HFFc6 (cell line): ENCODE results near the gene TSBP1. TPM values are rescaled to one million over a fixed set of nuclear protein-coding genes. Genes with fewer than 3 reads are reported as not detected.

ENCODE experiments used
- DNase-seq: peaks from one replicate; pipeline ENCODE4 v3.0.0-alpha.2; 2018
- H3K27ac Mint-ChIP-seq: 2 replicates; pipeline ENCODE4 v1.8.0; 2020; ENCODE audit warnings: mild to moderate bottlenecking, mixed read lengths
- H3K27me3 Mint-ChIP-seq: 2 replicates; pipeline ENCODE4 v1.8.0; 2021; ENCODE audit warnings: mild to moderate bottlenecking, moderate library complexity, mixed read lengths; ENCODE audit not compliant: insufficient read depth
- H3K36me3 Mint-ChIP-seq: 2 replicates; pipeline ENCODE4 v1.8.0; 2021; ENCODE audit warnings: low read depth, mixed read lengths
- H3K4me1 Mint-ChIP-seq: 2 replicates; pipeline ENCODE4 v1.8.0; 2020; ENCODE audit warnings: low read depth, mixed read lengths
- H3K4me3 Mint-ChIP-seq: 2 replicates; pipeline ENCODE4 v1.8.0; 2020; ENCODE audit warnings: mild to moderate bottlenecking, moderate library complexity, mixed read lengths
- H3K9me3 Mint-ChIP-seq: 2 replicates; pipeline ENCODE4 v1.8.0; 2020; ENCODE audit warnings: mild to moderate bottlenecking, mixed read lengths
- CTCF ChIP-seq: fragments of 200-600 bp; sonication (generic); IDR thresholded peaks from 2 replicates; pipeline ENCODE4 v1.5.0; 2021; ENCODE audit warnings: antibody characterized with exemption, mild to moderate bottlenecking
- total RNA-seq, 6 experiments: library from RNA; stranded (reverse); fragmentation: NEBNext Ultra II Directional; extraction: Animal tissue kit (Norgen Biotek cat#: 25700); gene quantifications; 2 replicates in 1 of 6; 3 replicates in 5 of 6; pipeline ENCODE4 v1.2.3, GENCODE V29; 2021

The TSBP1 gene
- total RNA-seq, 6 experiments from 2014 or later, result not detected

DNA sequence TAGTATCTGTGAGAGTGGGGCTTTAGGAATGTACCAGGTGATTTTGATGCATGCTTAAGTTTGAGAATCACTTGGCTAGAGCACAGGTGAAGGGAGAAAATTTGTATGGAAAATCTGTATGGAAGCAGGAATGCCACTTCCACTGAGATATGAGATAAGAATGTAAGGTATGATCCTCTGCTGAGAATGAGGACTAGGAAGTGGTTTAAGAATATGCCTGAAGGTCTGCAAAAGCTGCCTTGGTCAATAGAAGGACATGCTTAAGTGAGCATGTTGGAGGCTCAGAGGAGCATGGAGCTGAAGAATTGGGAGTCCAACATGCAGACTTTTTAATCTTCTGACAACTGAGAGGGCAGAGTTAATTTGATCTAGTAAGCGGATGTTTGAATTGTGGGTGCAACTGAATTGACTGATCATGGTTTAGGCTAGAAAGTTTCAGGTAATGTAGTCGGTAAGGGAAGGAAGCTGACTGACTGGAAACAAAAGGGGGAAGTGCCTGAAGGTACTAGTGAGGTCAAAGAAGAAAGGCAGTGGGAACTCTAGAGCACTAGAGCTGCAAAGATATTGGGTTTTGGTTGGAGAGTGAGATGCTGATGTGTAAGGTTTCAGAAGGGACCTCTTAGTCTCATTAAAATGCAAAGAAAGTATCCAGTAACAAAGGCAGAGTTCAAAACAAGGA, 119.2 kb downstream of the TSBP1 start:
- peaks cover 15% of the 10 kb centered on the region for H3K4me1 Mint-ChIP-seq
- H3K27me3 Mint-ChIP-seq, result peaks cover 9% of the 10 kb centered on the region
- H3K4me3 Mint-ChIP-seq, result no peak overlapping the region
- DNase-seq, result no peak
- H3K9me3 Mint-ChIP-seq, result peaks cover 5% of the 10 kb centered on the region
- TF ChIP-seq CTCF, result no peak
- H3K36me3 Mint-ChIP-seq, result no peaks in the 10 kb centered on the region
- H3K27ac Mint-ChIP-seq, result no peak overlapping the region

DNA sequence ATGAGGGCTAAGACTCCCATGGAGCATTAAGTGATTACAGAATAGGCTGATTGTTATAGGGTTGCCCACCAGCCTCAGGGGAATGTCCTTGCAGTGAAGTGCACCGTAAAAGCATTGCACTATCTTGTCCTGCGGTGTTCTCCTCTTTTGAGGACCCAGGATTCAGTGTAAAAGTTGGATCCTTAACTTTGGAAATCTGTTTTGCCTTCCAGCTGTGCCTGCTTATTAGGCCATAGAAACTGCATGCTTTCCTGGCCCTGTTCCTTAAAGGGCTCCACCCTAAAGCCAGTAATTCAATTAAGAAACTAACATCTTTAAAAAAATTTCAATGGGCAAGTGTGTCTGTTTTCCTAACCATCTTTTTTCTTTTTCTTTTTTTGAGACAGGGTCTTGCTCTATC, 122.4 kb downstream of the TSBP1 start:
- Mint-ChIP-seq H3K27me3 (peaks cover 9% of the 10 kb centered on the region), H3K9me3 (peaks cover 5% of the 10 kb centered on the region), H3K27ac (no peak overlapping the region), H3K36me3 (no peaks in the 10 kb centered on the region), H3K4me1 (peaks cover 16% of the 10 kb centered on the region), H3K4me3 (no peak overlapping the region)
- no peak for DNase-seq
- TF ChIP-seq CTCF, result no peak

- H3K27ac Mint-ChIP-seq, result no peak overlapping the region
- peaks cover 9% of the 10 kb centered on the region for H3K27me3 Mint-ChIP-seq
- no peak for TF ChIP-seq CTCF
- no peak overlapping the region for H3K4me3 Mint-ChIP-seq
- H3K9me3 Mint-ChIP-seq, result peaks cover 5% of the 10 kb centered on the region
- H3K4me1 Mint-ChIP-seq, result peaks cover 13% of the 10 kb centered on the region
- DNase-seq, result no peak
- H3K36me3 Mint-ChIP-seq, result no peaks in the 10 kb centered on the region
Measured at GRCh38 chr6:32247401-32247800, 124.3 kb downstream of the TSBP1 start.

DNA sequence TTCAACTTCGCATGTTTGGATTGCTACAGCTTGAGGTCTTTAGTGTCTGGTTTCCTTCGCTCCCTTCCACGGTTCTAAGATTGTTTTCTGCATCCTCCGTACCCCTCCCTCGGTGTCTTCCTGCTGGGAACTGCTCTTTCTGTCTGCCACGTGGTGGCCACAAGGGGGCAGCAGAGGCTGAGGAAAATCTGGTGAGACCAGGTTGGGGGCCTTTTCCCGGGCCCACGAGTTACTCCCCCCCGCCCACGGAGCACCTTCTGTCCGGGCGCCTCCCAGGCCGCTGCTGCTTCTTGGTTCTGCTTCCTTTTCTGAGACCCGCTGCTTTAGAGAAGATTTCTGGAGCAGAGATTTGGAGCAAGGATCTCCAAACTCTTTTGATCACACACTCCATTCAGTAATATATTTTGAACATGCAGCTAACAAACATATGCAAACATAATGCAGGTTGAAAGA, 126.7 kb downstream of the TSBP1 start:
- Mint-ChIP-seq H3K27me3 (peaks cover 15% of the 10 kb centered on the region), H3K4me3 (peak overlapping the region; percentile 75), H3K4me1 (peaks cover 10% of the 10 kb centered on the region), H3K9me3 (peaks cover 5% of the 10 kb centered on the region), H3K27ac (peak overlapping the region; percentile 45), H3K36me3 (no peaks in the 10 kb centered on the region)
- TF ChIP-seq CTCF, result peak; percentile 95
- peak; percentile 57 for DNase-seq

- Mint-ChIP-seq H3K27ac (no peak overlapping the region), H3K4me3 (peak overlapping the region; percentile 75; the same call in 1 of the 2 replicates), H3K36me3 (no peaks in the 10 kb centered on the region), H3K4me1 (peaks cover 10% of the 10 kb centered on the region), H3K9me3 (peaks cover under 1% of the 10 kb centered on the region; the same call in 1 of the 2 replicates), H3K27me3 (peaks cover 19% of the 10 kb centered on the region)
- TF ChIP-seq CTCF, result no peak
- no peak for DNase-seq
Measured at GRCh38 chr6:32244270-32244669, 127.4 kb downstream of the TSBP1 start.

Other genes with a start within 250 kb of the TSBP1 start
- 10 to 100 TPM; 80.0 to 96.2 (median 88.7) TPM for gene ATF6B, start 243.7 kb downstream of the TSBP1 start, total RNA-seq
- 1 to 10 TPM; 4.3 to 6.0 (median 4.9) TPM for gene FKBPL, start 241.6 kb downstream of the TSBP1 start, total RNA-seq
- gene PRRT1, start 220.0 kb downstream of the TSBP1 start, total RNA-seq, result 1 to 10 TPM; 2.6 to 5.8 (median 5.1) TPM
- 10 to 100 TPM; 15.9 to 21.7 (median 18.6) TPM for gene PPT2, start 217.8 kb downstream of the TSBP1 start, total RNA-seq
- 1 to 10 TPM; 3.5 to 4.4 (median 3.7) TPM for gene EGFL8, start 207.3 kb downstream of the TSBP1 start, total RNA-seq
- 100 to 1,000 TPM in 5 of 6 experiments, 10 to 100 TPM in 1; 88.8 to 114 (median 104) TPM for gene AGPAT1, start 195.8 kb downstream of the TSBP1 start, total RNA-seq
- gene RNF5, start 193.5 kb downstream of the TSBP1 start, total RNA-seq, result 10 to 100 TPM; 30.0 to 37.4 (median 34.7) TPM
- 1 to 10 TPM; 6.2 to 7.6 (median 6.5) TPM for gene AGER, start 187.7 kb downstream of the TSBP1 start, total RNA-seq
- gene PBX2, start 181.7 kb downstream of the TSBP1 start, total RNA-seq, result 10 to 100 TPM; 50.7 to 61.4 (median 56.2) TPM
- gene GPSM3, start 179.3 kb downstream of the TSBP1 start, total RNA-seq, result 10 to 100 TPM in 1 of 6 experiments, 1 to 10 TPM in 5; 4.0 to 10.1 (median 7.6) TPM
- gene NOTCH4, start 147.8 kb downstream of the TSBP1 start, total RNA-seq, result under 1 TPM; 0.29 to 0.68 (median 0.48) TPM
- gene BTNL2, start 35.3 kb upstream of the TSBP1 start, total RNA-seq, result not detected
- not detected for gene HLA-DRA, start 68.0 kb upstream of the TSBP1 start, total RNA-seq
- gene HLA-DRB5, start 158.4 kb upstream of the TSBP1 start, total RNA-seq, result not detected
- gene HLA-DRB1, start 217.9 kb upstream of the TSBP1 start, total RNA-seq, result not detected